Fibroblast of lung (primary cell): ENCODE measurements around the gene COL26A1.

Source experiments
- EZH2 ChIP-seq: IDR thresholded peaks from 2 replicates; pipeline ENCODE4 v1.5.1; 2012; ENCODE audit warnings: low read length, control low read depth, mild to moderate bottlenecking; ENCODE audit errors: missing control alignments
- TF ChIP-seq, protein P1 (sequence below), 2 donors: IDR thresholded peaks in 1 of 2; conservative IDR thresholded peaks in 1 of 2; 1 replicate in 1 of 2; 2 replicates in 1 of 2; pipeline ENCODE4 v1.5.1; 2011 to 2012; ENCODE audit warnings: low read length in 2 of 2, control low read depth in 1 of 2, inconsistent platforms in 1 of 2, low read depth in 1 of 2, mild to moderate bottlenecking in 1 of 2

DNA sequence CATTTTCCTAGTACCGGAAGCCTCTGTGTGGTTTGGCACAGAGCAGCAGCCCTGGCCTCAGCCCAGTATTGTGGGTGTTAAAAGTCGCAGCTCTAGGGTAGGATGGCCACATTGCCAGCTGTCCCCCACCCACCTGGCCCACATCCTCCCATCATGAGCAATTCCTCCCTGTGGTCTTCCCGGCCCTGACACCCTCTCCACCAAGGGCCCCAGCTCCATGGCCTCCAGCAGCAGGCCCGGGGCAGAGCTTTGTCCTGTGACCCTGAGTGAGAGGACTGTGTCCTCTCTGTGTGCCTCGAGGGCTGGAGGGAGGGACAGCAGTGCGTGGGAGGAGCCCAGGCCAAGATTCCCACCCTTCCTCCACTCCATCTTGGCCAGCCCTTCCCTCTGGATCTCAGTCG lies 172.7 kb downstream of the COL26A1 start:
- TF ChIP-seq, protein P1, sequence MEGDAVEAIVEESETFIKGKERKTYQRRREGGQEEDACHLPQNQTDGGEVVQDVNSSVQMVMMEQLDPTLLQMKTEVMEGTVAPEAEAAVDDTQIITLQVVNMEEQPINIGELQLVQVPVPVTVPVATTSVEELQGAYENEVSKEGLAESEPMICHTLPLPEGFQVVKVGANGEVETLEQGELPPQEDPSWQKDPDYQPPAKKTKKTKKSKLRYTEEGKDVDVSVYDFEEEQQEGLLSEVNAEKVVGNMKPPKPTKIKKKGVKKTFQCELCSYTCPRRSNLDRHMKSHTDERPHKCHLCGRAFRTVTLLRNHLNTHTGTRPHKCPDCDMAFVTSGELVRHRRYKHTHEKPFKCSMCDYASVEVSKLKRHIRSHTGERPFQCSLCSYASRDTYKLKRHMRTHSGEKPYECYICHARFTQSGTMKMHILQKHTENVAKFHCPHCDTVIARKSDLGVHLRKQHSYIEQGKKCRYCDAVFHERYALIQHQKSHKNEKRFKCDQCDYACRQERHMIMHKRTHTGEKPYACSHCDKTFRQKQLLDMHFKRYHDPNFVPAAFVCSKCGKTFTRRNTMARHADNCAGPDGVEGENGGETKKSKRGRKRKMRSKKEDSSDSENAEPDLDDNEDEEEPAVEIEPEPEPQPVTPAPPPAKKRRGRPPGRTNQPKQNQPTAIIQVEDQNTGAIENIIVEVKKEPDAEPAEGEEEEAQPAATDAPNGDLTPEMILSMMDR (conservative IDR thresholded peaks at IDR 0.05 in 1 of 2, IDR thresholded peaks at IDR 0.05 in 1 of 2; ENCODE audit: low read depth in 1 of 2, low read length in 2 of 2) = no peak
- TF ChIP-seq EZH2 = no peak
